OCI-LY1 (cell line): ENCODE results near the gene RNASEH2B.

Experiments
- CTCF ChIP-seq: fragments of 200-600 bp; sonication (generic), shearing (Covaris generic); IDR thresholded peaks from 2 replicates; pipeline ENCODE4 v1.5.1; 2017; ENCODE audit warnings: mild to moderate bottlenecking, antibody characterized with exemption, low read length, moderate library complexity, mixed read lengths
- EZH2 ChIP-seq: fragments of 200-600 bp; sonication (generic), shearing (Covaris generic); IDR thresholded peaks from 2 replicates; pipeline ENCODE4 v1.8.0; 2017; ENCODE audit warnings: borderline replicate concordance, mixed run types, mild to moderate bottlenecking, antibody characterized with exemption, low read length, moderate library complexity, mixed read lengths

DNA sequence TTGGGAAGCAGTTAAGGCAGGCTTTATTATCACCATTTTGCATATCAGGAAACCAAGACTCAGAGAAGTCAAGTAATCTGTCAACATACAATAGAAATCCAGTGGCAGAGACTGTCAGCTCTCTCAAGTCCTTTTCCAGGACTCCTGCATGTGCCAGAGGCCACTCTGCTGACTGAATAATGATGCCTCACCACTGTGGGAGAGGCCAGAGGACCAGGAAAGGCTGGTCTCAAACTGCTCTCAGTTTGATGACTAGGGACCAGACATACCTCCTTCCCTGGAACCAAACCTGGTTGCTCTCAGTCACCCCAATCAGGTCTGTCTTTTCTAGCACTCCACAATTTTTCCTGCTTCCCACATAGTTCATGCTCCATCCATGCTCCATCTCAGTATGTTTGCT, 8.0 kb downstream of the RNASEH2B start:
- TF ChIP-seq EZH2, result no peak
- TF ChIP-seq CTCF, result no peak
